GM20000 (cell line): ENCODE results near the gene NAA25.
"Not testable (repeated sequence)": the region's sequence is repeated elsewhere in the genome, so short reads cannot be mapped to it uniquely, and the experiment has no call there.

Source experiments
- DNase-seq: peaks from one replicate; pipeline ENCODE4 v3.0.0; 2012; ENCODE audit warnings: low spot score
- CTCF ChIP-seq: IDR thresholded peaks from 2 replicates; pipeline ENCODE4 v1.5.1; 2012; ENCODE audit warnings: mild to moderate bottlenecking, control low read depth; ENCODE audit errors: extremely low read depth, missing control alignments

NAA25 gene

GRCh38 chr12:112004041-112004440 is 104.5 kb downstream of the NAA25 start:
- DNase-seq: no peak
- no peak for TF ChIP-seq CTCF

GRCh38 chr12:112001576-112001975 is 107.0 kb downstream of the NAA25 start:
- TF ChIP-seq CTCF: no peak

GRCh38 chr12:112000820-112001219 is 107.8 kb downstream of the NAA25 start:
- DNase-seq: no peak
- no peak for TF ChIP-seq CTCF

More at GRCh38 chr12:112001576-112001975, 107.0 kb downstream of the NAA25 start:
- no peak for DNase-seq

GRCh38 chr12:111999129-111999528 is 109.5 kb downstream of the NAA25 start:
- not testable (repeated sequence) for DNase-seq

GRCh38 chr12:111998015-111998414 is 110.6 kb downstream of the NAA25 start:
- TF ChIP-seq CTCF: no peak
- no peak for DNase-seq

GRCh38 chr12:111997300-111997699 is 111.3 kb downstream of the NAA25 start:
- TF ChIP-seq CTCF: no peak
- DNase-seq: no peak

GRCh38 chr12:111995782-111996480 is 112.7 kb downstream of the NAA25 start:
- no peak for TF ChIP-seq CTCF
- DNase-seq: no peak

- DNase-seq: peak; percentile 34
These were observed 114.1 kb downstream of the NAA25 start for GRCh38 chr12:111994211-111995111.
